Measurements from ENCODE around the gene CDC37. TPM values are rescaled to one million over a fixed set of nuclear protein-coding genes. Genes with fewer than 3 reads are reported as not detected.
"Not testable (repeated sequence)": the region's sequence is repeated elsewhere in the genome, so short reads cannot be mapped to it uniquely, and the experiment has no call there.

Gene CDC37
- total and polyA plus RNA-seq, 7 donors, result 106 to 294 (median 129) TPM

GRCh38 chr19:10380313-10381102, 22.8 kb downstream of the CDC37 start, which contains the start of gene TYK2:
TYK2 (minus strand) TSS chr19:10380572; CDS start chr19:10378406, 2,166 bp downstream.
- Histone ChIP-seq H3K4me1 (peaks cover 0 to 14% (median 12%) of the 10 kb centered on the region in 4 donors), H3K36me3 (peaks cover 0 to 21% (median 7%) of the 10 kb centered on the region in 4 donors), H3K9me3 (no peaks in the 10 kb centered on the region), H3K27me3 (no peaks in the 10 kb centered on the region), H3K27ac (peak within 1 kb of the TSS; percentile 79 to 87 (median 86)), H3K4me3 (peak within 1 kb of the TSS; percentile 67 to 97 (median 88))
- TF ChIP-seq CTCF (IDR thresholded peaks at IDR 0.05) (no peak), EP300 (IDR thresholded peaks at IDR 0.05) (no peak), POLR2AphosphoS5 (IDR thresholded peaks at IDR 0.05) (peak; percentile 25 to 84 (median 78)), POLR2A (IDR thresholded peaks at IDR 0.05) (peak; percentile 51 to 54)
- 0 to 1% methylated on average over 58 of the region's 58 CpGs for WGBS, 2 donors
- intact Hi-C loops (cut with DNase I), result loop anchor here (2.0 to 10.0 kb wide), 3 partner anchors 48 to 446 kb away; partner anchors contain the start of genes MRPL4, OLFM2 and RAVER1
- peak; percentile 98 for DNase-seq

GRCh38 chr19:10379880-10380312, 23.4 kb downstream of the CDC37 start:
- 1% methylated on average over 10 of the region's 10 CpGs for WGBS, 2 donors
- H3K4me3 ChIP-seq, result peak overlapping the region; percentile 67 to 97 (median 88)
- DNase-seq, result no peak
- peak overlapping the region; percentile 79 to 87 (median 86) for H3K27ac ChIP-seq
- no peaks in the 10 kb centered on the region for H3K9me3 ChIP-seq
- no peak for TF ChIP-seq EP300 (IDR thresholded peaks at IDR 0.05)
- peaks cover 0 to 14% (median 12%) of the 10 kb centered on the region in 4 donors for H3K4me1 ChIP-seq
- peaks cover 0 to 27% (median 7%) of the 10 kb centered on the region in 4 donors for H3K36me3 ChIP-seq
- no peaks in the 10 kb centered on the region for H3K27me3 ChIP-seq
- intact Hi-C loops (cut with DNase I), result loop anchor here (2.0 to 10.0 kb wide), 3 partner anchors 47 to 445 kb away; partner anchors contain the start of genes MRPL4, OLFM2 and RAVER1

GRCh38 chr19:10378124-10378523, 25.2 kb downstream of the CDC37 start:
- H3K36me3 ChIP-seq, result peaks cover 0 to 31% (median 7%) of the 10 kb centered on the region in 4 donors
- no peaks in the 10 kb centered on the region for H3K9me3 ChIP-seq
- WGBS, 2 donors, result 93 to 97% methylated on average over 8 of the region's 8 CpGs
- no peaks in the 10 kb centered on the region for H3K27me3 ChIP-seq
- no peak overlapping the region for H3K27ac ChIP-seq
- TF ChIP-seq CTCF (IDR thresholded peaks at IDR 0.05), result no peak
- no peak for TF ChIP-seq EP300 (IDR thresholded peaks at IDR 0.05)
- TF ChIP-seq POLR2A (IDR thresholded peaks at IDR 0.05), result no peak
- TF ChIP-seq POLR2AphosphoS5 (IDR thresholded peaks at IDR 0.05), result no peak
- no peak overlapping the region for H3K4me3 ChIP-seq
- no peak for DNase-seq
- H3K4me1 ChIP-seq, result peaks cover 0 to 14% (median 12%) of the 10 kb centered on the region in 4 donors
- intact Hi-C loops (cut with DNase I), result no loop called here

GRCh38 chr19:10377140-10377640, 26.2 kb downstream of the CDC37 start:
- intact Hi-C loops (cut with DNase I); DNase-seq; H3K9me3 ChIP-seq; H3K27ac ChIP-seq; H3K27me3 ChIP-seq; H3K4me3 ChIP-seq: not testable (repeated sequence)
- Histone ChIP-seq H3K4me1 (peaks cover 0 to 14% (median 12%) of the 10 kb centered on the region in 4 donors), H3K36me3 (peaks cover 0 to 36% (median 8%) of the 10 kb centered on the region in 4 donors)
- 97% methylated on average over 2 of the region's 2 CpGs for WGBS, 2 donors

- intact Hi-C loops (cut with DNase I), result no loop called here
- WGBS, 2 donors, result 82 to 86% methylated on average over 5 of the region's 5 CpGs
Measured at GRCh38 chr19:10374931-10375330, 28.4 kb downstream of the CDC37 start.

More at GRCh38 chr19:10374931-10375330, 28.4 kb downstream of the CDC37 start:
- TF ChIP-seq CTCF (IDR thresholded peaks at IDR 0.05) (no peak), EP300 (IDR thresholded peaks at IDR 0.05) (no peak), POLR2AphosphoS5 (IDR thresholded peaks at IDR 0.05) (no peak), POLR2A (IDR thresholded peaks at IDR 0.05) (no peak)
- Histone ChIP-seq H3K9me3 (no peaks in the 10 kb centered on the region), H3K4me3 (no peak overlapping the region), H3K4me1 (peaks cover 0 to 12% (median 7%) of the 10 kb centered on the region in 4 donors), H3K27ac (no peak overlapping the region), H3K36me3 (peaks cover 0 to 51% (median 11%) of the 10 kb centered on the region in 4 donors), H3K27me3 (no peaks in the 10 kb centered on the region)
- no peak for DNase-seq

Measured in sigmoid colon (tissue), 7 donors.